Liver (tissue), 9 donors: ENCODE measurements around the gene BPIFA2. TPM values are rescaled to one million over a fixed set of nuclear protein-coding genes. Genes with fewer than 3 reads are reported as not detected.

Experiments used
- DNase-seq: peaks from one replicate; pipeline ENCODE4 v3.0.0-alpha.2; 2017; ENCODE audit warnings: low spot score
- H3K27ac ChIP-seq, 2 donors: one replicate each; pipeline ENCODE4 v1.7.0; 2013; ENCODE audit warnings: inconsistent platforms in 2 of 2, low read length in 2 of 2, control low read depth in 1 of 2, low read depth in 1 of 2, mild to moderate bottlenecking in 1 of 2
- H3K27me3 ChIP-seq, 4 donors: one replicate each; pipeline versions ENCODE4 v1.6.1 to v1.7.0; 2013; ENCODE audit warnings: low read length in 3 of 4, inconsistent platforms in 1 of 4, mild to moderate bottlenecking in 1 of 4, moderate library complexity in 1 of 4; ENCODE audit not compliant: control insufficient read depth in 4 of 4, insufficient read depth in 4 of 4
- H3K36me3 ChIP-seq, 4 donors: one replicate each; pipeline versions ENCODE4 v1.6.1 to v1.7.0; 2013; ENCODE audit warnings: low read length in 3 of 4, mild to moderate bottlenecking in 3 of 4, low read depth in 1 of 4, moderate library complexity in 1 of 4; ENCODE audit not compliant: control insufficient read depth in 4 of 4, insufficient read depth in 3 of 4
- H3K4me1 ChIP-seq, 4 donors: one replicate each; pipeline versions ENCODE4 v1.6.1 to v1.7.0; 2013; ENCODE audit warnings: low read length in 3 of 4, mild to moderate bottlenecking in 3 of 4, moderate library complexity in 1 of 4; ENCODE audit not compliant: control insufficient read depth in 4 of 4, insufficient read depth in 4 of 4
- H3K4me3 ChIP-seq, 3 donors: one replicate each; pipeline versions ENCODE4 v1.6.1 to v1.7.0; 2013; ENCODE audit warnings: low read length in 3 of 3, control low read depth in 1 of 3, low read depth in 1 of 3, mild to moderate bottlenecking in 1 of 3
- H3K9ac ChIP-seq, 2 donors: one replicate each; pipeline ENCODE4 v1.7.0; 2013; ENCODE audit warnings: low read length in 2 of 2, mild to moderate bottlenecking in 2 of 2, moderate library complexity in 2 of 2, control low read depth in 1 of 2, low read depth in 1 of 2
- H3K9me3 ChIP-seq, 4 donors: one replicate each; pipeline versions ENCODE4 v1.6.1 to v1.7.0; 2013; ENCODE audit warnings: low read length in 3 of 4; ENCODE audit not compliant: control insufficient read depth in 4 of 4
- ATF3 ChIP-seq: IDR thresholded peaks from 2 replicates; pipeline ENCODE4 v1.6.1; 2016; ENCODE audit warnings: antibody characterized with exemption
- CTCF ChIP-seq: fragments of 150-350 bp; IDR thresholded peaks from 2 replicates; pipeline ENCODE4 v1.5.1; 2017; ENCODE audit warnings: improper control_type of control experiment, low read depth, low read length; ENCODE audit not compliant: missing input control
- FOXA2 ChIP-seq: IDR thresholded peaks from 2 replicates; pipeline ENCODE4 v1.6.1; 2016; ENCODE audit warnings: antibody characterized with exemption
- GABPA ChIP-seq, 2 donors: IDR thresholded peaks in 1 of 2; conservative IDR thresholded peaks in 1 of 2; 2 replicates each; pipeline ENCODE4 v1.6.1; 2016; ENCODE audit warnings: antibody characterized with exemption in 2 of 2, mild to moderate bottlenecking in 1 of 2, moderate library complexity in 1 of 2
- HNF4A ChIP-seq, 2 donors: conservative IDR thresholded peaks; 2 replicates each; pipeline ENCODE4 v1.6.1; 2016; ENCODE audit warnings: antibody characterized with exemption in 2 of 2, mild to moderate bottlenecking in 2 of 2
- HNF4G ChIP-seq: IDR thresholded peaks from 2 replicates; pipeline ENCODE4 v1.6.1; 2016; ENCODE audit warnings: antibody characterized with exemption
- JUND ChIP-seq, 2 donors: IDR thresholded peaks; 2 replicates each; pipeline ENCODE4 v1.6.1; 2016; ENCODE audit warnings: antibody characterized with exemption in 2 of 2
- MAX ChIP-seq: IDR thresholded peaks from 2 replicates; pipeline ENCODE4 v1.6.1; 2016; ENCODE audit warnings: antibody characterized with exemption
- NR2F2 ChIP-seq: IDR thresholded peaks from 2 replicates; pipeline ENCODE4 v1.6.1; 2016; ENCODE audit warnings: antibody characterized with exemption
- RAD21 ChIP-seq, 2 donors: IDR thresholded peaks; 2 replicates each; pipeline ENCODE4 v1.6.1; 2016; ENCODE audit warnings: antibody characterized with exemption in 2 of 2, mild to moderate bottlenecking in 2 of 2
- REST ChIP-seq: IDR thresholded peaks from 2 replicates; pipeline ENCODE4 v1.6.1; 2016; ENCODE audit warnings: antibody characterized with exemption, mild to moderate bottlenecking
- SP1 ChIP-seq: IDR thresholded peaks from 2 replicates; pipeline ENCODE4 v1.6.1; 2018; ENCODE audit warnings: antibody characterized with exemption, mild to moderate bottlenecking
- TAF1 ChIP-seq: conservative IDR thresholded peaks from 2 replicates; pipeline ENCODE4 v1.6.1; 2016; ENCODE audit warnings: antibody characterized with exemption, mild to moderate bottlenecking
- YY1 ChIP-seq: IDR thresholded peaks from 2 replicates; pipeline ENCODE4 v1.6.1; 2016; ENCODE audit warnings: antibody characterized with exemption, mild to moderate bottlenecking
- WGBS: extraction: QIAGEN DNeasy Blood & Tissue Kit; methylation state at CpG from one replicate; pipeline ENCODE4 v1.1.7; 2013; 5-methylcytosine and 5-hydroxymethylcytosine counted together
- polyA plus RNA-seq, 2 donors: library from polyadenylated mRNA; stranded (reverse) in 1 of 2; unstranded in 1 of 2; fragments of 200-250 nt in 1 of 2; fragments of >200 nt in 1 of 2; fragmentation: Nextera tagmentation in 1 of 2; extraction: Ambion mirVana in 1 of 2; gene quantifications; one replicate each; pipeline versions ENCODE4 v1.2.1 to v1.2.3, GENCODE V29; 2013 to 2015
- total RNA-seq, 2 donors: library from RNA; depleted of rRNA; stranded (reverse); fragments of >200 nt; gene quantifications; one replicate each; pipeline ENCODE4 v1.2.3, GENCODE V29; 2014
- donor health status: healthy.
- donor health status: healthy.
- donor health status: healthy.
- donor health status: healthy.
- donor health status: healthy.

The BPIFA2 gene
- total and polyA plus RNA-seq, 4 donors: not detected

GRCh38 chr20:33137195-33137594 is 30.8 kb upstream of the BPIFA2 start (continued):
- TF ChIP-seq FOXA2 (no peak), JUND (IDR thresholded peaks at IDR 0.05) (no peak)

GRCh38 chr20:33139467-33139866 is 28.5 kb upstream of the BPIFA2 start:
- no peaks in the 10 kb centered on the region for H3K4me1 ChIP-seq
- no peak for TF ChIP-seq JUND (IDR thresholded peaks at IDR 0.05)
- TF ChIP-seq ATF3: no peak
- H3K9me3 ChIP-seq: peaks cover 0 to 4% (median 2%) of the 10 kb centered on the region in 4 donors
- no peak overlapping the region for H3K4me3 ChIP-seq
- no peak for DNase-seq
- H3K27ac ChIP-seq: no peak overlapping the region
- H3K27me3 ChIP-seq: no peaks in the 10 kb centered on the region
- no peaks in the 10 kb centered on the region for H3K36me3 ChIP-seq
- no peak overlapping the region for H3K9ac ChIP-seq

GRCh38 chr20:33145521-33145920 is 22.4 kb upstream of the BPIFA2 start:
- H3K9ac ChIP-seq: no peak overlapping the region
- no peaks in the 10 kb centered on the region for H3K9me3 ChIP-seq
- no peaks in the 10 kb centered on the region for H3K4me1 ChIP-seq
- H3K27ac ChIP-seq: no peak overlapping the region
- no peak for TF ChIP-seq TAF1
- TF ChIP-seq HNF4A (conservative IDR thresholded peaks at IDR 0.05): no peak
- TF ChIP-seq NR2F2: no peak
- no peak for TF ChIP-seq MAX
- no peak for TF ChIP-seq SP1
- no peak for TF ChIP-seq YY1
- no peak for TF ChIP-seq REST
- no peak for TF ChIP-seq RAD21 (IDR thresholded peaks at IDR 0.05)
- no peak for TF ChIP-seq CTCF
- H3K36me3 ChIP-seq: no peaks in the 10 kb centered on the region
- no peak overlapping the region for H3K4me3 ChIP-seq
- DNase-seq: no peak
- H3K27me3 ChIP-seq: no peaks in the 10 kb centered on the region
- 84% methylated on average over 5 of the region's 5 CpGs for WGBS

- 77% methylated on average over 5 of the region's 5 CpGs for WGBS
- Histone ChIP-seq H3K9ac (no peak overlapping the region), H3K9me3 (no peaks in the 10 kb centered on the region), H3K36me3 (no peaks in the 10 kb centered on the region), H3K4me1 (no peaks in the 10 kb centered on the region), H3K27me3 (no peaks in the 10 kb centered on the region), H3K4me3 (no peak overlapping the region), H3K27ac (no peak overlapping the region)
- TF ChIP-seq GABPA (IDR thresholded peaks at IDR 0.05 in 1 of 2, conservative IDR thresholded peaks at IDR 0.05 in 1 of 2): no peak
- no peak for TF ChIP-seq HNF4G
- TF ChIP-seq RAD21 (IDR thresholded peaks at IDR 0.05): no peak
- no peak for TF ChIP-seq REST
- TF ChIP-seq NR2F2: no peak
- no peak for TF ChIP-seq JUND (IDR thresholded peaks at IDR 0.05)
- no peak for DNase-seq
These were observed 20.7 kb upstream of the BPIFA2 start for GRCh38 chr20:33147299-33147698.
